HG03378 (cell line): Measurements from ENCODE around the gene PKIB.

Experiments used
- ATAC-seq: cut with Tn5 transposase; IDR thresholded peaks from one replicate; pipeline ENCODE4 v1.9.1; 2021; ENCODE audit warnings: mild to moderate bottlenecking, moderate library complexity; ENCODE audit not compliant: unreplicated experiment

The PKIB gene

GRCh38 chr6:122702841-122703240 lies 92.6 kb downstream of the PKIB start:
- no peak for ATAC-seq

DNA sequence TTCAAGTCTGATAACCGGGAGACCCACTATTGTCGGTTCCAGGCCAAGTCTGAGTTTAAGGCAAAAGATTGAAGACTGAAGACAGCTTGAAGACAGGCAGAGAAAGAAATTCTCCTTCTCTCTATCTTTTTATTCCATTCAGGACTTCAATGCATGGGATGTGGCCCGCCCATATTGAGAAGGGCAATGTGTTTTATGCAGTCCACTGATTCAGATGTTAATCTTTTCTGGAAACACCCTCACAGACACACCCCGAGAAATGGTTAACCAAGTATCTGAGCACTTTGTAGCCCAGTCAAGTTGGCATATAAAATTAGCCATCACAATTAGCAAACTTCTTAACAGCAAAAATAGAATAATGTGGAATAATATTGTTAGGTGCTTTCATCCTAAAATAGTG lies 93.9 kb downstream of the PKIB start:
- ATAC-seq, result no peak

- ATAC-seq, result peak; percentile 96
Observed at GRCh38 chr6:122709922-122710512, 99.8 kb downstream of the PKIB start.

- no peak for ATAC-seq
Observed at GRCh38 chr6:122710908-122711635, 100.9 kb downstream of the PKIB start.

DNA sequence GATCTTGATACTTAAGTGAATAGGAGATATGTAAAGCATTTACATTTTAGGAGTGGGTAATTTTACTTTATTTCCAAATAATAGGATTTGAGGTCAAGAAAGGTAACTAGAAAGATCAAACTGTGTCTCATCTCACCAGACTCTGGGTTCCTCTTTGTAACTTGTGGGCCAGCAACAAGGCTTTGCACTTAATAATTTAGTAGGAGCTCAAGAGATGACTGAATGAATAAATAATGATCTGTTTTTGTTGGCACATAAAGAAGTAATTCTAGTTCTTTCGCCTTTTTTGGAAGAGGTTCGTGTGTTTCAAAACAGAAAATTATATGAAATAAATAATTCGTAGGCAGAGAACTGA lies 101.9 kb downstream of the PKIB start:
- no peak for ATAC-seq

GRCh38 chr6:122712448-122713137 lies 102.4 kb downstream of the PKIB start:
- no peak for ATAC-seq

DNA sequence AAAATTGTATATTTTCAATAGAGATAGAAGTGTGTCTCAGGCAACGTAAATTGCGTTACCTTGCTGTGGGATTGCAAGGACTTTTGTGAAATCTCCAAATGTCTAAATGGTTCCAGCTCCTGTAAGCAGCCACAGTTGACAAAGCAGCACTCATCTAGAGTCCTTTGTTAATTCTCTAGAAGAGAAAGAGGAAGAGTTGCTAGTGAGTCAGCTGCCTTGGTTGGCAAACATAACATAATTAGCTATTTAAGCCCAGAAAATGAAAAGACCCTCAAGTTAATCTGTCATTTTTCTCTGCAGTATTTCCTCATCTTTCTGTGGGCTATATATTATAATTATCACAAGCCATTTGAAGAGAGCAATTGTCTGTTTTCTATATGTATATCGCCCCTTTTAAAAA lies 102.9 kb downstream of the PKIB start:
- ATAC-seq, result no peak

DNA sequence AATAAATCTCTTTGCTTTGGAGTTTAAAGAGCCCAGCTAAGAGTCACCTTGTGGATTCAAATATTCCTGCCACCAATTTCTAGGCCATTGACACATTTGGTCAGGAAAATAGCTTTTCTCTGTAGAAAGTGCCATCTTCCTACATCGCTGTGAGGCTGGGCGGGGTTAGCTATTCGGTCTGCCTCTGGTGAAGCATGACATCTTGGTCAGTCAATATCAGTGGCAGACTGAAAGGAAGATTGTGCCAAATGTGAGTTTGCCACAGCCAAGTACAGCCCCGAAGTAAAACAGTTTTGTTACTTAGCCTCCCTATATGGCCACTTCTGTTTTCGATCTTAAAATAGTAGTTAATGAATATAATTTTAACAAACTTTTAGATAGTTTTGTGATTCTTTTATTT lies 103.9 kb downstream of the PKIB start:
- no peak for ATAC-seq

- no peak for ATAC-seq
Observed at GRCh38 chr6:122715725-122716124, 105.5 kb downstream of the PKIB start.

GRCh38 chr6:122717350-122717749 lies 107.1 kb downstream of the PKIB start:
- ATAC-seq, result no peak

- ATAC-seq, result no peak
Observed at GRCh38 chr6:122718616-122719015, 108.4 kb downstream of the PKIB start.

DNA sequence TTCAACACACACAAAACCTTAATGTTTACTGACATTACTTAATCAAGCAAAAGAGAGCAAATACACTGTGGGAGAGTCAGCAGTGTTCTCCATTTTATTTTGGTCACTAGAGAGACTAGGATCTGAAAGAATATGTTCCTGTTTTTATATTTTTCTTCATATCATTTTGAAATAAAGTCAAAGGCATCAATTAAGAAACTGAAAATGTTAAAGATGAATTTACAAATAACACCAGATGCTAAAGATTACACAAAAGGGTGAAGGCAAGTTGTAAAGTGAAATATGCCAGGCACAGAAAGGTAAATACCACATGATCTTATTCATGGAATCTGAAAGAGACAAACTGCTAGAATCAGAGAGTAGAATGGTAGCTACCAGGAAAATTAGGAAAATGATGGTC lies 109.0 kb downstream of the PKIB start:
- ATAC-seq, result no peak

DNA sequence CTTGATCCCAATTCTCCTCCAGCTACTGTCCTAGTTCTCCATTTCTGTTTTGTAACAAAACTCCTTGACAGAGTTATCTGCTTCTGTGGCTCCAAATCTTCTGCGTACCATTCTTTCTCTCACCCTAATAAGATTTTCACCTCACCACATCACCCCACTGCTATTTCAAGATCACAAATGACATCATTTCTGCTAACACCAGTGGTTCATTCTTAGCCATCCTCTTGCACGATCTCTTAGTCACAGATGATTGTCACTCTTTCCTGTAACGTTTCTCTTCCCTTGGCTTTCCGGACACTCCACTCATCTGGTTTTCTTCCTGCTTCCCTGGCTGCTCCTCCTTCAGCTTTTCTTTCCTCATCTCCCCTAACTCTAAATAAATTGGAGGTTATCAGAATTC lies 112.5 kb downstream of the PKIB start:
- no peak for ATAC-seq

DNA sequence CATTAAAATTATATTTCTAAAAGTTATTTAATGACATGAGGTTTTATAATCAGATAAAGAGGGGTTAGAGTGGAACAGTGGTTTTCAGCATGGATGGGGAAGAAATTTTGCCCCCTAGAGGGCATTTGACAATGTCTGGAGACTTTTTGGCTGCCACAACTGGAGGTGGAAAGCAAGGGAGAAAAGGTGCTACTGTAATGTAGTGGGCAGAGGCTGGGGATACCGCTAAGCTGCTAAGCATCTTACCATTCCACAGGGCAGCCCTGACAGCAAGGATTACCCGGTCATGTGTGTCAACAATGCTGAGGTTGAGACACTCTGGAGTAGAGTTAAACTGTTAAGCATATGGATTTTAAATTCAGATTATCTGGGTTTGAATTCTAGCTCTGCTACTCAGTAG lies 116.4 kb downstream of the PKIB start:
- ATAC-seq, result peak; percentile 54

- no peak for ATAC-seq
Observed at GRCh38 chr6:122727244-122727643, 117.0 kb downstream of the PKIB start.

DNA sequence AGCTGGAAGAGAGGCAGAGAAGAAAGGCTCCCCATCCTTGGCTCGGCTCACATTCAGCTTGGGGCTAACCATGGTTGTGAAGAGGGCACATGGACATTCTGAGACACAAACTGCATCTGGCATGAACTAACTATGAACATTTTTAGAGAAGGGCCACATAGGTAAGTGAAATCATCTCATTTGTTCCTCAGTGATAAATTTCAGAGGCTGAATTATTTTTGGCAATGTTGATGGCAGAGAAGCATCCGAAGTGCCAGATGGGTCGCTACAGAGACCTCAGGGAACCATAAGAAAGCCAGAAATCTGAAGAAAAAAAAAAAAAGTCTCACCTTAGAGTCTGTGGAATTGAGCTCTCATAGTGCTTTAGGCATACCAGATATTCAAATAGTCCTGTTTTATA lies 120.1 kb downstream of the PKIB start:
- no peak for ATAC-seq

DNA sequence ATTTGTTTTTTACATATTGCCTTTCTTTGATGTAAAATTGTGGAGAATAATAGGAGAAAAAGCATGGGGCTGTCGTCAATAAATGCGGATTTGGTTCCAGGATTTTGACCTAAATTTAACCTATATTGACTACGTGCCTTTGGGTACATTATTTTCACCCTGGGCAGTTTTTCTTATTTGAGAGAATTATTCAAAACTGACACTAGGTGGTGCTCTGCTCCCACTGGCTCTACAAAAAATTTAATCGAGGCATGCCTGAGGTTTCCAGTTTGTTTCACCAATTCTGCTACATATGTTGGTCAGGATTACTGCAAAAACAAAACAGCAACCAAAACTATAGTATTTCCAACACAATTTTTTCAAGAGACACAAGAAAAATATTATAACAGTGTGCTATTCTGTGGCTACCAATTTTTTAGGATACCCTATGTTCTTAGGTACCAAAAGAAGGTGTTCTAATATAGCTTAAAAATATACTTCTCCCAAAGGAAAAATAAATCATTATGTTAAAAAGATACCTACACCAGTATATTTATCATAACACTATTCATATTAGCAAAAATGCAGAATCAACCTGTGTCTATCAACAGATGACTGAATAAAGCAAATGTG lies 120.7 kb downstream of the PKIB start:
- ATAC-seq, result peak; percentile 48

- ATAC-seq, result no peak
Observed at GRCh38 chr6:122733259-122733658, 123.1 kb downstream of the PKIB start.

GRCh38 chr6:122734529-122735395 lies 124.6 kb downstream of the PKIB start:
- ATAC-seq, result no peak

GRCh38 chr6:122735582-122735981 lies 125.4 kb downstream of the PKIB start:
- ATAC-seq, result no peak

DNA sequence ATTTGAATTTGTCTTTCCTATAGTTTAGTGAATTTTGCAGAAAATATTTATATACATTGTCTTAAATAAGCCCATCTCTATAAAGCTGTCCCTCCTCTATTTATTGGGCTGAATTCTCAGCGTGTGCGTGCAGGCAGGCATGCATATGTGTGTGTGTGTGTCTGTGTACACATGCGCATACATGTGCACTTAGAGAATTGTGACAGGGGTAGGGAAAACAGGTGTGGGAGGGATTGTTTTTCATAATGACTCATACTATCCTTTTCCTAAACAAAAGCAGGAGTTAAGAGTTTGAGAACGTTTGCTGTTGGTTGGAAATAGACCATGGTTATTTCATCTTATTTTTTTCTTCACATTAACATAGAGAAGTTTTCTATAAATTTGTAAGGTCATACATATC lies 126.0 kb downstream of the PKIB start:
- no peak for ATAC-seq
